IMR-90 (cell line): ENCODE measurements around the gene RB1. TPM values are rescaled to one million over a fixed set of nuclear protein-coding genes. Genes with fewer than 3 reads are reported as not detected.

Source experiments
- ATAC-seq: fragments of 200-7000 bp; cut with Tn5 transposase; 2 replicates; pipeline ENCODE4 v1.9.1; 2020; ENCODE audit warnings: low read depth, mild to moderate bottlenecking, moderate library complexity
- BruUV-seq: library from RNA; stranded (reverse); fragments of 400-500 nt; replicated peaks from 2 replicates; lab custom pipeline; 2021; lab: Mats Ljungman, UMichigan
- CTCF ChIA-PET: fragments of 300-600 bp; formaldehyde crosslinking; extraction: SDS; loops from one replicate; lab custom pipeline; 2021; ENCODE audit warnings: antibody characterized with exemption; lab: Yijun Ruan, JAX
- POLR2A ChIA-PET: fragments of 300-600 bp; sonication (Branson Sonifier 250); formaldehyde crosslinking; loops from one replicate; lab custom pipeline; 2022; ENCODE audit warnings: antibody characterized with exemption; ENCODE audit not compliant: unreplicated experiment; lab: Charles Lee
- DNase-seq: peaks from one replicate; pipeline ENCODE4 v3.0.0; 2013
- H2AFZ ChIP-seq: replicated peaks from 2 replicates; pipeline ENCODE3; 2013; ENCODE audit warnings: low read length, mild to moderate bottlenecking; ENCODE audit not compliant: poor library complexity
- H2AK5ac ChIP-seq: 2 replicates; pipeline ENCODE4 v1.6.1; 2013; ENCODE audit warnings: low read depth, low read length, inconsistent platforms
- H2AK9ac ChIP-seq: replicated peaks from 2 replicates; pipeline ENCODE3; 2013; ENCODE audit warnings: mild to moderate bottlenecking, low read depth, low read length, moderate library complexity; ENCODE audit not compliant: poor library complexity
- H2BK120ac ChIP-seq: 2 replicates; pipeline ENCODE4 v1.6.1; 2013; ENCODE audit warnings: low read depth, low read length, inconsistent platforms
- H2BK15ac ChIP-seq: 3 replicates; pipeline ENCODE4 v1.6.1; 2013; ENCODE audit warnings: low read depth, low read length, inconsistent platforms
- H2BK20ac ChIP-seq: 2 replicates; pipeline ENCODE4 v1.6.1; 2013; ENCODE audit warnings: low read depth, mild to moderate bottlenecking, inconsistent platforms, low read length, moderate library complexity
- H2BK5ac ChIP-seq: 2 replicates; pipeline ENCODE4 v1.6.1; 2013; ENCODE audit warnings: mild to moderate bottlenecking, low read depth, low read length, inconsistent platforms; ENCODE audit not compliant: poor library complexity, severe bottlenecking
- H3K14ac ChIP-seq: replicated peaks from 2 replicates; pipeline ENCODE4 v1.6.1; 2013; ENCODE audit warnings: low read depth, low read length, inconsistent platforms
- H3K18ac ChIP-seq: 2 replicates; pipeline ENCODE4 v1.6.1; 2013; ENCODE audit warnings: low read depth, low read length, control low read depth
- H3K23ac ChIP-seq: 2 replicates; pipeline ENCODE4 v1.6.1; 2013; ENCODE audit warnings: low read depth, low read length, inconsistent platforms
- H3K27ac ChIP-seq: 2 replicates; pipeline ENCODE4 v1.5.1; 2013; ENCODE audit warnings: mild to moderate bottlenecking, control low read depth, low read length; ENCODE audit not compliant: insufficient read depth
- H3K27me3 ChIP-seq: 2 replicates; pipeline ENCODE4 v1.6.1; 2013; ENCODE audit warnings: low read length; ENCODE audit not compliant: control insufficient read depth, insufficient read depth
- H3K36me3 ChIP-seq: 2 replicates; pipeline ENCODE4 v1.6.1; 2013; ENCODE audit warnings: low read length, mixed read lengths; ENCODE audit not compliant: control insufficient read depth, insufficient read depth
- H3K4ac ChIP-seq: 2 replicates; pipeline ENCODE4 v1.6.1; 2013; ENCODE audit warnings: low read depth, low read length, inconsistent platforms
- H3K4me1 ChIP-seq: 2 replicates; pipeline ENCODE4 v1.6.1; 2013; ENCODE audit warnings: low read length, mixed read lengths; ENCODE audit not compliant: control insufficient read depth, insufficient read depth
- H3K4me2 ChIP-seq: 2 replicates; pipeline ENCODE4 v1.6.1; 2013; ENCODE audit warnings: low read depth, mild to moderate bottlenecking, control low read depth, low read length, moderate library complexity
- H3K4me3 ChIP-seq: 2 replicates; pipeline ENCODE4 v1.5.1; 2013; ENCODE audit warnings: low read depth, mild to moderate bottlenecking, control low read depth, low read length, moderate library complexity; ENCODE audit not compliant: insufficient read depth
- H3K56ac ChIP-seq: 2 replicates; pipeline ENCODE4 v1.6.1; 2013; ENCODE audit warnings: low read length, inconsistent platforms; ENCODE audit not compliant: insufficient read depth; ENCODE audit errors: extremely low read depth
- H3K79me1 ChIP-seq, 2 experiments: 2 replicates each; pipeline ENCODE4 v1.6.1; 2013; ENCODE audit warnings: low read length in 2 of 2, inconsistent platforms in 1 of 2, low read depth in 1 of 2
- H3K9ac ChIP-seq: 2 replicates; pipeline ENCODE4 v1.6.1; 2013; ENCODE audit warnings: low read depth, low read length, control low read depth
- H3K9me1 ChIP-seq: 2 replicates; pipeline ENCODE4 v1.6.1; 2013; ENCODE audit warnings: low read length, inconsistent platforms; ENCODE audit not compliant: insufficient read depth
- H3K9me3 ChIP-seq: 2 replicates; pipeline ENCODE4 v1.6.1; 2013; ENCODE audit warnings: low read length; ENCODE audit not compliant: control insufficient read depth, insufficient read depth
- H4K20me1 ChIP-seq: 2 replicates; pipeline ENCODE4 v1.6.1; 2013; ENCODE audit warnings: low read length, inconsistent platforms; ENCODE audit not compliant: insufficient read depth
- H4K5ac ChIP-seq: 2 replicates; pipeline ENCODE4 v1.6.1; 2013; ENCODE audit warnings: mild to moderate bottlenecking, low read depth, low read length, control low read depth
- H4K8ac ChIP-seq, 2 experiments: 2 replicates each; pipeline ENCODE4 v1.6.1; 2013; ENCODE audit warnings: low read depth in 2 of 2, low read length in 2 of 2, control low read depth in 1 of 2, inconsistent platforms in 1 of 2
- H4K91ac ChIP-seq: 2 replicates; pipeline ENCODE4 v1.6.1; 2013; ENCODE audit warnings: low read depth, low read length, inconsistent platforms; ENCODE audit not compliant: insufficient read depth
- BHLHE40 ChIP-seq: fragments of 150-350 bp; IDR thresholded peaks from 2 replicates; pipeline ENCODE4 v1.6.1; 2016; ENCODE audit warnings: mild to moderate bottlenecking, low read depth, low read length
- ELK1 ChIP-seq: fragments of 150-350 bp; IDR thresholded peaks from 2 replicates; pipeline ENCODE4 v1.6.1; 2016; ENCODE audit warnings: low read depth, mild to moderate bottlenecking, low read length, moderate library complexity, borderline replicate concordance
- FOS ChIP-seq: fragments of 150-350 bp; IDR thresholded peaks from 2 replicates; pipeline ENCODE4 v1.6.1; 2016; ENCODE audit warnings: low read depth, low read length
- MXI1 ChIP-seq: IDR thresholded peaks from 2 replicates; pipeline ENCODE4 v1.6.1; 2012; ENCODE audit warnings: low read depth, mild to moderate bottlenecking, low read length, moderate library complexity, borderline replicate concordance
- RAD21 ChIP-seq: IDR thresholded peaks from 2 replicates; pipeline ENCODE4 v1.6.1; 2012; ENCODE audit warnings: low read length, improper control_type of control experiment
- RCOR1 ChIP-seq: IDR thresholded peaks from 2 replicates; pipeline ENCODE4 v1.6.1; 2012; ENCODE audit warnings: mild to moderate bottlenecking, low read length, improper control_type of control experiment; ENCODE audit not compliant: insufficient replicate concordance
- RFX5 ChIP-seq: IDR thresholded peaks from 2 replicates; pipeline ENCODE4 v1.8.0; 2012; ENCODE audit warnings: low read depth, mild to moderate bottlenecking, low read length, moderate library complexity
- SMC3 ChIP-seq: fragments of 150-350 bp; IDR thresholded peaks from 2 replicates; pipeline ENCODE4 v1.6.1; 2016; ENCODE audit warnings: low read depth, mild to moderate bottlenecking, antibody characterized with exemption, low read length, moderate library complexity
- WGBS, 2 experiments: methylation state at CpG; one replicate each; pipeline versions ENCODE4 v1.1.5 to v1.1.7; 2013; ENCODE audit warnings: missing lambda C conversion rate in 2 of 2; ENCODE audit not compliant: insufficient read length in 1 of 2; ENCODE audit errors: extremely low coverage in 2 of 2; 5-methylcytosine and 5-hydroxymethylcytosine counted together
- dilution Hi-C: fragments of 300-500 bp; cut with HindIII; formaldehyde crosslinking; loops from one replicate; pipeline ENCODE4 v1.14.3; 2018; ENCODE audit warnings: low sequenced_read_pairs; ENCODE audit not compliant: unreplicated experiment
- in situ Hi-C: fragments of 300-500 bp; cut with MboI; formaldehyde crosslinking; loops from 3 replicates; pipeline ENCODE4 v1.14.3; 2019; ENCODE audit warnings: low sequenced_read_pairs, inconsistent platforms, mixed read lengths
- intact Hi-C: fragments of 100-400 bp; cut with micrococcal nuclease; formaldehyde crosslinking; loops from 2 replicates; pipeline ENCODE4 v1.10.0; 2022
- polyA plus RNA-seq, 3 experiments: library from polyadenylated mRNA; depleted of rRNA; stranded (reverse); fragments of >200 nt; gene quantifications; 2 replicates each; pipeline ENCODE4 v1.2.3, GENCODE V29; 2012; ENCODE audit warnings: low replicate concordance in 1 of 3
- total RNA-seq: library from RNA; depleted of rRNA; stranded (reverse); fragments of >200 nt; gene quantifications from 2 replicates; pipeline ENCODE4 v1.2.3, GENCODE V29; 2012
- TF ChIP-seq, protein P1 (sequence below): fragments of 150-350 bp; IDR thresholded peaks from 2 replicates; pipeline ENCODE4 v1.6.1; 2017; ENCODE audit warnings: mild to moderate bottlenecking, antibody characterized with exemption, low read length, low read depth

The RB1 gene
- total and polyA plus RNA-seq, 2 of the 4 experiments (the other 2 are of a cell fraction), result 11.4 to 15.4 TPM

GRCh38 chr13:48505012-48505411 is 201.5 kb downstream of the RB1 start:
- Histone ChIP-seq H2BK120ac (no peak overlapping the region), H3K18ac (no peak overlapping the region), H2BK15ac (no peak overlapping the region), H2BK5ac (no peak overlapping the region), H3K27ac (peak overlapping the region; percentile 32; the same call in 1 of the 2 replicates), H3K9ac (no peak overlapping the region), H4K91ac (0 out of 2 replicates have a peak overlapping the region, but pooled peaks have one; percentile 13), H3K56ac (no peak overlapping the region), H4K5ac (no peak overlapping the region), H3K79me1 (no peaks in the 10 kb centered on the region), H3K9me1 (peaks cover 2% of the 10 kb centered on the region), H3K9me3 (no peaks in the 10 kb centered on the region), H3K23ac (no peak overlapping the region), H3K36me3 (no peaks in the 10 kb centered on the region), H4K20me1 (no peaks in the 10 kb centered on the region; the same call in 1 of the 2 replicates), H3K4me1 (peaks cover 9% of the 10 kb centered on the region), H2AK5ac (no peak overlapping the region), H2AFZ (no peak overlapping the region), H3K27me3 (no peaks in the 10 kb centered on the region), H3K14ac (no peak overlapping the region), H2BK20ac (0 out of 2 replicates have a peak overlapping the region, but pooled peaks have one; percentile 21), H3K4me3 (no peak overlapping the region), H3K4ac (no peak overlapping the region), H3K4me2 (no peak overlapping the region), H4K8ac (no peak overlapping the region), H2AK9ac (no peak overlapping the region)
- CTCF ChIA-PET, result no interaction called here
- BruUV-seq, result no TSS peak
- no peak for DNase-seq
- intact Hi-C loops (no loop called here), in situ Hi-C loops (no loop called here), dilution Hi-C loops (no loop called here)
- no peak for TF ChIP-seq RAD21
- TF ChIP-seq MXI1, result no peak
- TF ChIP-seq FOS, result no peak
- TF ChIP-seq ELK1, result no peak
- no peak for TF ChIP-seq BHLHE40
- no peak for TF ChIP-seq SMC3
- no peak for TF ChIP-seq RCOR1
- TF ChIP-seq RFX5, result no peak
- TF ChIP-seq, protein P1, sequence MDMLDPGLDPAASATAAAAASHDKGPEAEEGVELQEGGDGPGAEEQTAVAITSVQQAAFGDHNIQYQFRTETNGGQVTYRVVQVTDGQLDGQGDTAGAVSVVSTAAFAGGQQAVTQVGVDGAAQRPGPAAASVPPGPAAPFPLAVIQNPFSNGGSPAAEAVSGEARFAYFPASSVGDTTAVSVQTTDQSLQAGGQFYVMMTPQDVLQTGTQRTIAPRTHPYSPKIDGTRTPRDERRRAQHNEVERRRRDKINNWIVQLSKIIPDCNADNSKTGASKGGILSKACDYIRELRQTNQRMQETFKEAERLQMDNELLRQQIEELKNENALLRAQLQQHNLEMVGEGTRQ, result no peak
- ATAC-seq, result no peak
- 93% methylated on average over 3 of the region's 4 CpGs; no CpG with 5 or more reads in 1 of the 2 experiments for WGBS, 2 experiments
- POLR2A ChIA-PET, result no interaction called here
